Measurements from ENCODE around the gene PSMC5. TPM values are rescaled to one million over a fixed set of nuclear protein-coding genes. Genes with fewer than 3 reads are reported as not detected.
"Not testable (repeated sequence)": the region's sequence is repeated elsewhere in the genome, so short reads cannot be mapped to it uniquely, and the experiment has no call there.

Gene PSMC5
- polyA plus RNA-seq, 2 donors, result 137 to 156 TPM

DNA sequence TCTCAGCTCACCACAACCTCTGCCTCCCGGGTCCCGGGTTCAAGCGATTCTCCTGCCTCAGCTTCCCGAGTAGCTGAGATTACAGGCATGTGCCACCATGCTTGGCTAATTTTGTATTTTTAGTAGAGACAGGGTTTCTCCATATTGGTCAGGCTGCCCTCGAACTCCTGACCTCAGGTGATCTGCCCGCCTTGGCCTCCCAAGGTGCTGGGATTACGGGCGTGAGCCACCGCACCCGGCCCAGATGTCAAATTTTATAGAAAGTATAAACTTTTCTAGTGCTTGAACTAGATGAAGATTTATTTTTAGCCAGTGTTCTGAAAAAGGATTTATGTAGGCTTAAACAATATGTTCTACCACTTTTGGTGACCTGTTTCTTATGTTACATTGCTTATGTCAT, 30.9 kb upstream of the PSMC5 start:
- H3K4me1 ChIP-seq (ENCODE audit: control insufficient read depth in 2 of 2, insufficient read depth in 2 of 2, low read length in 1 of 2); H3K4me3 ChIP-seq (ENCODE audit: low read depth in 1 of 2, low read length in 2 of 2); H3K27ac ChIP-seq (ENCODE audit: low read depth in 2 of 2, low read length in 1 of 2); H3K27me3 ChIP-seq (ENCODE audit: control insufficient read depth in 1 of 2, insufficient read depth in 2 of 2, low read length in 2 of 2); H3K9me3 ChIP-seq (ENCODE audit: control insufficient read depth in 2 of 2, insufficient read depth in 1 of 2, low read depth in 1 of 2, low read length in 1 of 2): not testable (repeated sequence)
- H3K36me3 ChIP-seq (ENCODE audit: control insufficient read depth in 2 of 2, insufficient read depth in 2 of 2, low read length in 1 of 2), result peaks cover 9 to 10% of the 10 kb centered on the region in 2 donors
- 94 to 97% methylated on average over 10 of the region's 10 CpGs for WGBS, 2 donors

- no peaks in the 10 kb centered on the region for H3K9me3 ChIP-seq (ENCODE audit: control insufficient read depth in 2 of 2, insufficient read depth in 1 of 2, low read depth in 1 of 2, low read length in 1 of 2)
- H3K27ac ChIP-seq (ENCODE audit: low read depth in 2 of 2, low read length in 1 of 2), result no peak overlapping the region
- H3K4me3 ChIP-seq (ENCODE audit: low read depth in 1 of 2, low read length in 2 of 2), result no peak overlapping the region
- WGBS, 2 donors, result 91 to 96% methylated on average over 3 of the region's 3 CpGs
- no peaks in the 10 kb centered on the region for H3K27me3 ChIP-seq (ENCODE audit: control insufficient read depth in 1 of 2, insufficient read depth in 2 of 2, low read length in 2 of 2)
- H3K4me1 ChIP-seq (ENCODE audit: control insufficient read depth in 2 of 2, insufficient read depth in 2 of 2, low read length in 1 of 2), result no peaks in the 10 kb centered on the region
- peaks cover 11 to 13% of the 10 kb centered on the region in 2 donors for H3K36me3 ChIP-seq (ENCODE audit: control insufficient read depth in 2 of 2, insufficient read depth in 2 of 2, low read length in 1 of 2)
Observed at GRCh38 chr17:63798572-63799106, 28.6 kb upstream of the PSMC5 start.

- Histone ChIP-seq H3K4me3 (ENCODE audit: low read depth in 1 of 2, low read length in 2 of 2) (no peak overlapping the region), H3K36me3 (ENCODE audit: control insufficient read depth in 2 of 2, insufficient read depth in 2 of 2, low read length in 1 of 2) (peaks cover 5 to 10% of the 10 kb centered on the region in 2 donors), H3K27me3 (ENCODE audit: control insufficient read depth in 1 of 2, insufficient read depth in 2 of 2, low read length in 2 of 2) (no peaks in the 10 kb centered on the region), H3K4me1 (ENCODE audit: control insufficient read depth in 2 of 2, insufficient read depth in 2 of 2, low read length in 1 of 2) (no peaks in the 10 kb centered on the region), H3K27ac (ENCODE audit: low read depth in 2 of 2, low read length in 1 of 2) (no peak overlapping the region), H3K9me3 (ENCODE audit: control insufficient read depth in 2 of 2, insufficient read depth in 1 of 2, low read depth in 1 of 2, low read length in 1 of 2) (no peaks in the 10 kb centered on the region)
- 93 to 95% methylated on average over 1 of the region's 1 CpG for WGBS, 2 donors
Observed at GRCh38 chr17:63800783-63801182, 26.4 kb upstream of the PSMC5 start.

DNA sequence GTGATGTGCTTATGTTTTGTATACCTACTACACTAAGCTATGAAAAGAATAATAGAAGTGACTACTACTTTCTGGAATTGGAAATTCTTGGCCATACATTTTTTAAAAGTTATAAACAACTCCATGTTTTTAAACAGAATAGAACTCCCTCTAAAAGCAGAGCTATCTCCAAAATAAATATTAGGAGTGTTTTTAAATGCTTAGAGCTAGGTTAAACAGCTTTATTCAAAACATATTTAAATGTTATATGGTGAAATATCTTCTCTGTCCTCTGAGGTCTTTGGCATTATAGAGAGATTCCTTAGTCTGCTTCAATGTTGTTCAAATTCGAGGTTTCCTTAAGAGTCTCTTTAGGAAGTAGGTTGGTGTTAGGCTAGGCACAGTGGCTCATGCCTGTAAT, 22.9 kb upstream of the PSMC5 start:
- no peak overlapping the region for H3K4me3 ChIP-seq (ENCODE audit: low read depth in 1 of 2, low read length in 2 of 2)
- peaks cover 10 to 17% of the 10 kb centered on the region in 2 donors for H3K36me3 ChIP-seq (ENCODE audit: control insufficient read depth in 2 of 2, insufficient read depth in 2 of 2, low read length in 1 of 2)
- no peaks in the 10 kb centered on the region for H3K27me3 ChIP-seq (ENCODE audit: control insufficient read depth in 1 of 2, insufficient read depth in 2 of 2, low read length in 2 of 2)
- H3K27ac ChIP-seq (ENCODE audit: low read depth in 2 of 2, low read length in 1 of 2), result no peak overlapping the region
- no peaks in the 10 kb centered on the region for H3K9me3 ChIP-seq (ENCODE audit: control insufficient read depth in 2 of 2, insufficient read depth in 1 of 2, low read depth in 1 of 2, low read length in 1 of 2)
- no peaks in the 10 kb centered on the region for H3K4me1 ChIP-seq (ENCODE audit: control insufficient read depth in 2 of 2, insufficient read depth in 2 of 2, low read length in 1 of 2)
- WGBS, 2 donors, result 90 to 96% methylated on average over 1 of the region's 1 CpG

- WGBS, 2 donors, result 73 to 83% methylated on average over 2 of the region's 2 CpGs
Observed at GRCh38 chr17:63805591-63805990, 21.6 kb upstream of the PSMC5 start.

DNA sequence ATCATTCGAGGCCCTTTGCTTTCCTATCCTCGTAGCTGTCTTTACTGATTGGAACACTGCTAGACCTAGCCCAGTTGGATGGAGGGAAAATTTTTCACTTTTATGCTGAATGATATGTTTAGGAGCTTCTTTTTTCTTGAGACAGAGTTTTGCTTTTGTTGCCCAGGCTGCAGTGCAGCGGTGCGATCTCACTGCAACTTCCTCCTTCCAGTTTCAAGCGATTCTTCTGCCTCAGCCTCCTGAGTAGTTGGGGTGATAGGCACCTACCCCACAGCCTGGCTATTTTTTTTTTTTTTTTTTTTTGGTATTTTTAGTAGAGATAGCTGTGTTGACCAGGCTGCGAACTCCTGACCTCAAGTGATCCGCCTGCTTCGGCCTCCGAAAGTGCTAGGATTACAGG, 17.3 kb upstream of the PSMC5 start:
- Histone ChIP-seq H3K27ac (ENCODE audit: low read depth in 2 of 2, low read length in 1 of 2) (no peak overlapping the region), H3K9me3 (ENCODE audit: control insufficient read depth in 2 of 2, insufficient read depth in 1 of 2, low read depth in 1 of 2, low read length in 1 of 2) (no peaks in the 10 kb centered on the region), H3K4me3 (ENCODE audit: low read depth in 1 of 2, low read length in 2 of 2) (no peak overlapping the region), H3K4me1 (ENCODE audit: control insufficient read depth in 2 of 2, insufficient read depth in 2 of 2, low read length in 1 of 2) (no peaks in the 10 kb centered on the region), H3K36me3 (ENCODE audit: control insufficient read depth in 2 of 2, insufficient read depth in 2 of 2, low read length in 1 of 2) (peaks cover 27 to 32% of the 10 kb centered on the region in 2 donors), H3K27me3 (ENCODE audit: control insufficient read depth in 1 of 2, insufficient read depth in 2 of 2, low read length in 2 of 2) (no peaks in the 10 kb centered on the region)
- WGBS, 2 donors, result 92% methylated on average over 9 of the region's 9 CpGs

More at GRCh38 chr17:63805591-63805990, 21.6 kb upstream of the PSMC5 start:
- Histone ChIP-seq H3K4me1 (ENCODE audit: control insufficient read depth in 2 of 2, insufficient read depth in 2 of 2, low read length in 1 of 2) (no peaks in the 10 kb centered on the region), H3K27me3 (ENCODE audit: control insufficient read depth in 1 of 2, insufficient read depth in 2 of 2, low read length in 2 of 2) (no peaks in the 10 kb centered on the region), H3K36me3 (ENCODE audit: control insufficient read depth in 2 of 2, insufficient read depth in 2 of 2, low read length in 1 of 2) (peaks cover 11 to 15% of the 10 kb centered on the region in 2 donors), H3K9me3 (ENCODE audit: control insufficient read depth in 2 of 2, insufficient read depth in 1 of 2, low read depth in 1 of 2, low read length in 1 of 2) (no peaks in the 10 kb centered on the region), H3K27ac (ENCODE audit: low read depth in 2 of 2, low read length in 1 of 2) (no peak overlapping the region), H3K4me3 (ENCODE audit: low read depth in 1 of 2, low read length in 2 of 2) (no peak overlapping the region)

DNA sequence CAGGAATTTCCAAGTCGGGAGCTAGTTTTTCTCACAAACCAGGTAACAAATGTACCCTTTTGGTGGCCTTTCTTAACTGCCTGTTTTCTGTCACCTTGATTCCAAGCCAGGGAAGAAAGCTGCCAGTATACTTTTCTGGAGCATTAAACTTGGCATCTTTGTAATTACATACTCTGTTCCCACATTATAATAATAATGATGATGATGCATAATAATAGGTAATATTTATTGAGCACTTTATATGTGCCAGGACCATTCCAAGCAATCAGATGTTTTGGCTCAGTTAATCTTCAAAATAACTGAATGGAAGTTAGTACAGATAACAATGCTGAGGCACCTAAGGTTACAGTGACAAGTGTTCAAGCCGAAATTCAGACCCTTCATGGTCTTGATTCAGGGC, 11.1 kb upstream of the PSMC5 start:
- H3K27ac ChIP-seq (ENCODE audit: low read depth in 2 of 2, low read length in 1 of 2), result no peak overlapping the region
- no peaks in the 10 kb centered on the region for H3K27me3 ChIP-seq (ENCODE audit: control insufficient read depth in 1 of 2, insufficient read depth in 2 of 2, low read length in 2 of 2)
- H3K4me3 ChIP-seq (ENCODE audit: low read depth in 1 of 2, low read length in 2 of 2), result no peak overlapping the region
- no peaks in the 10 kb centered on the region for H3K4me1 ChIP-seq (ENCODE audit: control insufficient read depth in 2 of 2, insufficient read depth in 2 of 2, low read length in 1 of 2)
- peaks cover 45 to 58% of the 10 kb centered on the region in 2 donors for H3K36me3 ChIP-seq (ENCODE audit: control insufficient read depth in 2 of 2, insufficient read depth in 2 of 2, low read length in 1 of 2)
- 89 to 94% methylated on average over 2 of the region's 2 CpGs for WGBS, 2 donors
- H3K9me3 ChIP-seq (ENCODE audit: control insufficient read depth in 2 of 2, insufficient read depth in 1 of 2, low read depth in 1 of 2, low read length in 1 of 2), result no peaks in the 10 kb centered on the region

DNA sequence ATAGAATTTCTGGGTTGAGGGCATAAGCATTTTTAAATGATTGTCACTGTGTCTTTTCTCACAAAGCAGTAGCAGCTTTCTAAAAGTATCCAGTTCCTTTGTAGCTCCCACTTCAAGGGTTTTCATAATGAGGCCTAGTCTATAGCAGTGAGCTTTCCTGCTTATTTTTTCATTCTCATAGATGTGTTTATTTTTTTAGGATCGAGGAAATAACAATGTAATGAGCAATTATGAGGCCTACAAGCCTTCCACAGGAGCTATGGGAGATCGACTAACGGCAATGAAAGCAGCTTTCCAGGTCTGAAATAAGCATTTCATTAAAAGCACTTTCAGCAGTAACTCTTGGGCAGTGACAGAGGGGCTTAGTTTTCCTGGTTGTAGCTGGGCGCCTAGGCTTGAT, 10.6 kb upstream of the PSMC5 start:
- 79 to 85% methylated on average over 4 of the region's 4 CpGs for WGBS, 2 donors
- H3K36me3 ChIP-seq (ENCODE audit: control insufficient read depth in 2 of 2, insufficient read depth in 2 of 2, low read length in 1 of 2), result peaks cover 44 to 60% of the 10 kb centered on the region in 2 donors
- H3K27me3 ChIP-seq (ENCODE audit: control insufficient read depth in 1 of 2, insufficient read depth in 2 of 2, low read length in 2 of 2), result no peaks in the 10 kb centered on the region

DNA sequence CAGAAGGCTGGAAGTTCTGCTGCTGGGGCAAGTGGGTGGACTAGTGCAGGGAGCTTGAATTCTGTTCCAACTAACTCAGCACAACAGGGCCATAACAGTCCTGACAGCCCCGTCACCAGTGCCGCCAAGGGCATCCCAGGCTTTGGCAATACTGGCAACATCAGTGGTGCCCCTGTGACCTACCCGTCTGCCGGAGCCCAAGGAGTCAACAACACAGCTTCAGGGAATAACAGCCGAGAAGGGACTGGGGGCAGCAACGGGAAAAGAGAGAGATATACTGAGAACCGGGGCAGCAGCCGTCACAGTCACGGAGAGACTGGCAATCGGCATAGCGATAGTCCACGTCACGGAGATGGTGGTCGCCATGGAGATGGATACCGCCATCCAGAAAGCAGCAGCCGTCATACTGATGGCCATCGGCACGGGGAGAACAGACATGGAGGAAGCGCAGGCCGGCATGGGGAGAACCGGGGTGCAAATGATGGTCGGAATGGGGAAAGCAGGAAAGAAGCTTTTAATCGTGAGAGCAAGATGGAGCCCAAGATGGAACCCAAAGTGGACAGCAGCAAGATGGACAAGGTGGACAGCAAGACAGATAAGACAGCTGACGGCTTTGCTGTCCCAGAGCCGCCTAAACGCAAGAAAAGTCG, 9.4 kb upstream of the PSMC5 start:
- Histone ChIP-seq H3K4me3 (ENCODE audit: low read depth in 1 of 2, low read length in 2 of 2) (no peak overlapping the region), H3K27ac (ENCODE audit: low read depth in 2 of 2, low read length in 1 of 2) (no peak overlapping the region), H3K9me3 (ENCODE audit: control insufficient read depth in 2 of 2, insufficient read depth in 1 of 2, low read depth in 1 of 2, low read length in 1 of 2) (no peaks in the 10 kb centered on the region), H3K27me3 (ENCODE audit: control insufficient read depth in 1 of 2, insufficient read depth in 2 of 2, low read length in 2 of 2) (no peaks in the 10 kb centered on the region), H3K4me1 (ENCODE audit: control insufficient read depth in 2 of 2, insufficient read depth in 2 of 2, low read length in 1 of 2) (no peaks in the 10 kb centered on the region), H3K36me3 (ENCODE audit: control insufficient read depth in 2 of 2, insufficient read depth in 2 of 2, low read length in 1 of 2) (peaks cover 38 to 58% of the 10 kb centered on the region in 2 donors)
- 94% methylated on average over 27 of the region's 27 CpGs for WGBS, 2 donors

More for the DNA sequence above, 10.6 kb upstream of the PSMC5 start:
- Histone ChIP-seq H3K27ac (ENCODE audit: low read depth in 2 of 2, low read length in 1 of 2) (no peak overlapping the region), H3K4me1 (ENCODE audit: control insufficient read depth in 2 of 2, insufficient read depth in 2 of 2, low read length in 1 of 2) (no peaks in the 10 kb centered on the region), H3K4me3 (ENCODE audit: low read depth in 1 of 2, low read length in 2 of 2) (no peak overlapping the region), H3K9me3 (ENCODE audit: control insufficient read depth in 2 of 2, insufficient read depth in 1 of 2, low read depth in 1 of 2, low read length in 1 of 2) (no peaks in the 10 kb centered on the region)

DNA sequence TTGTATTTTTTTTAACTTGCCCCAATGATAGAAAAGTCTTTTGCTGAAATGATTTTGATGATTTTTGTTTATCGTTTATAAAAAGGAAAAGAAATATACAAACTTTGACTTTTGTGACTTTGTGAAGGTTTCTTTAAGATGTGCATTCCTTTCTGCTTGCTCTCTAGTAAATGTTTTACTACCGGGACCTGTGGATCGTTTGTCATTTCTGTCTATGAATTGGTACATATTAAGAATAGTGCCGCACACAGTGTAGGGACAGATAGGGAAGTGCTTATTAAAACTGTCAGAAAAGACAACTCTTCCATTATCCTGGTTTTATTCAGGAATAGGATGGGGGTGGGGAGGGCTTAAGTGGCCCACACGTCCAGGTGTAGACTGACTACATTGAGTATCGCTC, 8.1 kb upstream of the PSMC5 start:
- no peaks in the 10 kb centered on the region for H3K27me3 ChIP-seq (ENCODE audit: control insufficient read depth in 1 of 2, insufficient read depth in 2 of 2, low read length in 2 of 2)
- H3K4me1 ChIP-seq (ENCODE audit: control insufficient read depth in 2 of 2, insufficient read depth in 2 of 2, low read length in 1 of 2), result no peaks in the 10 kb centered on the region
- 55 to 64% methylated on average over 6 of the region's 6 CpGs for WGBS, 2 donors
- H3K9me3 ChIP-seq (ENCODE audit: control insufficient read depth in 2 of 2, insufficient read depth in 1 of 2, low read depth in 1 of 2, low read length in 1 of 2), result no peaks in the 10 kb centered on the region
- H3K4me3 ChIP-seq (ENCODE audit: low read depth in 1 of 2, low read length in 2 of 2), result no peak overlapping the region
- H3K36me3 ChIP-seq (ENCODE audit: control insufficient read depth in 2 of 2, insufficient read depth in 2 of 2, low read length in 1 of 2), result peaks cover 37 to 59% of the 10 kb centered on the region in 2 donors
- no peak overlapping the region for H3K27ac ChIP-seq (ENCODE audit: low read depth in 2 of 2, low read length in 1 of 2)

Measured in esophagus (tissue), 2 donors.